ENCODE measurements around the gene SOX6. TPM values are rescaled to one million over a fixed set of nuclear protein-coding genes. Genes with fewer than 3 reads are reported as not detected.

SOX6 gene
- polyA plus RNA-seq, 1 donor from 2014 or later, result 2.2 TPM

DNA sequence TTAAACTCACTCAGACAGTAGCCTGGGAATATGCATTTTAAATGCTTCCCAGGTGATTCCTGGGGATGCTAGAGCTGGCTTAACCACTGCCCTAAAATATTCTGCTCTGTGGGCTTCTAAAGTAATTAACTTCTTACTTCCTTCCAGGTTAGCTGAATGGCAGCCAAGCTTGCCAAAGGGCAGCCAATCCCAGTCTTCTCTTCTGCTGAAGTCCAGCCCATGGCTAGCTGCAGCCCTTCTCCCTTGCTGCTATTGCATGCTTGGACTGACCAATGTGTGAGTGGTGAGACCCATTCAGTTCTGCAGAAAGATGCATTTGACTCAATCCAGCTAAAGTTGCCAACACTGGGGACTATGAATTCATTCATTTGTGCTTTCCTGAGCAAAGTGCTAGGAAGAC is 411.9 kb downstream of the SOX6 start:
- H3K4me2 ChIP-seq (ENCODE audit: low read length), result no peak overlapping the region
- H3K9me3 ChIP-seq (ENCODE audit: low read length), result peaks cover 8% of the 10 kb centered on the region
- no peaks in the 10 kb centered on the region for H3K36me3 ChIP-seq (ENCODE audit: insufficient read depth, low read length)
- H3K27me3 ChIP-seq (ENCODE audit: insufficient read depth, low read depth, low read length), result no peaks in the 10 kb centered on the region
- TF ChIP-seq, protein P1, sequence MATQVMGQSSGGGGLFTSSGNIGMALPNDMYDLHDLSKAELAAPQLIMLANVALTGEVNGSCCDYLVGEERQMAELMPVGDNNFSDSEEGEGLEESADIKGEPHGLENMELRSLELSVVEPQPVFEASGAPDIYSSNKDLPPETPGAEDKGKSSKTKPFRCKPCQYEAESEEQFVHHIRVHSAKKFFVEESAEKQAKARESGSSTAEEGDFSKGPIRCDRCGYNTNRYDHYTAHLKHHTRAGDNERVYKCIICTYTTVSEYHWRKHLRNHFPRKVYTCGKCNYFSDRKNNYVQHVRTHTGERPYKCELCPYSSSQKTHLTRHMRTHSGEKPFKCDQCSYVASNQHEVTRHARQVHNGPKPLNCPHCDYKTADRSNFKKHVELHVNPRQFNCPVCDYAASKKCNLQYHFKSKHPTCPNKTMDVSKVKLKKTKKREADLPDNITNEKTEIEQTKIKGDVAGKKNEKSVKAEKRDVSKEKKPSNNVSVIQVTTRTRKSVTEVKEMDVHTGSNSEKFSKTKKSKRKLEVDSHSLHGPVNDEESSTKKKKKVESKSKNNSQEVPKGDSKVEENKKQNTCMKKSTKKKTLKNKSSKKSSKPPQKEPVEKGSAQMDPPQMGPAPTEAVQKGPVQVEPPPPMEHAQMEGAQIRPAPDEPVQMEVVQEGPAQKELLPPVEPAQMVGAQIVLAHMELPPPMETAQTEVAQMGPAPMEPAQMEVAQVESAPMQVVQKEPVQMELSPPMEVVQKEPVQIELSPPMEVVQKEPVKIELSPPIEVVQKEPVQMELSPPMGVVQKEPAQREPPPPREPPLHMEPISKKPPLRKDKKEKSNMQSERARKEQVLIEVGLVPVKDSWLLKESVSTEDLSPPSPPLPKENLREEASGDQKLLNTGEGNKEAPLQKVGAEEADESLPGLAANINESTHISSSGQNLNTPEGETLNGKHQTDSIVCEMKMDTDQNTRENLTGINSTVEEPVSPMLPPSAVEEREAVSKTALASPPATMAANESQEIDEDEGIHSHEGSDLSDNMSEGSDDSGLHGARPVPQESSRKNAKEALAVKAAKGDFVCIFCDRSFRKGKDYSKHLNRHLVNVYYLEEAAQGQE (IDR thresholded peaks at IDR 0.05; ENCODE audit: borderline replicate concordance), result no peak
- TF ChIP-seq RAD21 (conservative IDR thresholded peaks at IDR 0.05), result no peak
- H3K27ac ChIP-seq (ENCODE audit: low read length), result no peak overlapping the region
- no peaks in the 10 kb centered on the region for H3K9me2 ChIP-seq (ENCODE audit: insufficient read depth, low read length)
- no peak overlapping the region for H3K9ac ChIP-seq (ENCODE audit: low read length)
- no peaks in the 10 kb centered on the region for H3F3A ChIP-seq (ENCODE audit: insufficient read depth, low read length, poor library complexity, severe bottlenecking)
- no peaks in the 10 kb centered on the region for H4K20me1 ChIP-seq (ENCODE audit: insufficient read depth)
- H2AFZ ChIP-seq (ENCODE audit: low read depth, low read length), result no peak overlapping the region
- no peak overlapping the region for H3K4me3 ChIP-seq (ENCODE audit: low read length)
- no peaks in the 10 kb centered on the region for H3K79me2 ChIP-seq (replicated peaks; ENCODE audit: insufficient read depth, low read length)

DNA sequence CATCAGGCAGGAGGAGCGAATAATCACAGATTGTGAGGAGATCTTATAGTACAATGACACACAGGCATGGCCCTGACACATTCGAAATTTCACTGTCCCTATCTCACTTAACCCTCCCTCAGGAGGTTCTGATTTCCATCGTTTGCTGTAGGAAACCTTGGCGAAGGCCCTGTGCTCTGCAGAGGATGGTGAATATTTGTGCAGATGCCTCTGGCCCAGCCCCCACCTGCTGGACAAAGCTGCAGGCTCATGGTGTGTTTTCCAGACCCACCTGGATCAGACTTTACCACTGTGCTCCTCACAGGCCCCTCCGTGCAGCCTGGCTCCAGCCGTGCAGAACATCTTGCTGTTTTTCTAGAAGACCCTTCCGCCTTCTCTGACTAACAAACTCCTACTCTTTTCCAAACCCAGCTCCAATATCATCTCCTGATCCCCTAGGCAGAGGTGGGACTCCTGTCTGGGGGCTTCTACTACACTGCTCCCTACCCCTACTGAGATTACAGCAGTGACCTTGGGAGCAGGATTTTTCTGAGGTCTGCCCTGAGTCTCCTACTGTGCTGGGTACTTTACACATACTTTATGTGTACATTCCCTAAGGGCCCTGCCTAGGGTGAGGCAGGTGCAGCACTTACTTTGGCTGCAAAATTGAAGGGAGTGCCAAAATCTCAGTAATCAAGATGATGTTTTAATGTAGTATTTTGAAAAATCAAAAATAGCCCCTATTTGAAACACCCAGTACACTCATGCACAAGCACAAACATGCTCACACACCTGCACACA is 412.7 kb downstream of the SOX6 start:
- Histone ChIP-seq H4K20me1 (ENCODE audit: insufficient read depth) (no peaks in the 10 kb centered on the region), H3K36me3 (ENCODE audit: insufficient read depth, low read length) (no peaks in the 10 kb centered on the region), H3K9me2 (ENCODE audit: insufficient read depth, low read length) (no peaks in the 10 kb centered on the region), H3K4me2 (ENCODE audit: low read length) (no peak overlapping the region), H3F3A (ENCODE audit: insufficient read depth, low read length, poor library complexity, severe bottlenecking) (no peaks in the 10 kb centered on the region), H2AFZ (ENCODE audit: low read depth, low read length) (no peak overlapping the region), H3K27me3 (ENCODE audit: insufficient read depth, low read depth, low read length) (no peaks in the 10 kb centered on the region), H3K4me3 (ENCODE audit: low read length) (no peak overlapping the region), H3K9ac (ENCODE audit: low read length) (no peak overlapping the region), H3K79me2 (replicated peaks; ENCODE audit: insufficient read depth, low read length) (no peaks in the 10 kb centered on the region), H3K9me3 (ENCODE audit: low read length) (peaks cover 8% of the 10 kb centered on the region), H3K27ac (ENCODE audit: low read length) (no peak overlapping the region)
- TF ChIP-seq SMC3 (conservative IDR thresholded peaks at IDR 0.05; ENCODE audit: poor library complexity) (no peak), RAD21 (conservative IDR thresholded peaks at IDR 0.05) (no peak), TAF1 (IDR thresholded peaks at IDR 0.05; ENCODE audit: low read depth) (no peak), MXI1 (conservative IDR thresholded peaks at IDR 0.05; ENCODE audit: poor library complexity, severe bottlenecking) (no peak), POLR2AphosphoS5 (IDR thresholded peaks at IDR 0.05) (no peak), EZH2 (IDR thresholded peaks at IDR 0.05; ENCODE audit: borderline replicate concordance, insufficient read depth, low read length, poor library complexity, severe bottlenecking) (no peak), EP300 (conservative IDR thresholded peaks at IDR 0.05; ENCODE audit: poor library complexity, severe bottlenecking) (no peak)
- TF ChIP-seq, protein P2, sequence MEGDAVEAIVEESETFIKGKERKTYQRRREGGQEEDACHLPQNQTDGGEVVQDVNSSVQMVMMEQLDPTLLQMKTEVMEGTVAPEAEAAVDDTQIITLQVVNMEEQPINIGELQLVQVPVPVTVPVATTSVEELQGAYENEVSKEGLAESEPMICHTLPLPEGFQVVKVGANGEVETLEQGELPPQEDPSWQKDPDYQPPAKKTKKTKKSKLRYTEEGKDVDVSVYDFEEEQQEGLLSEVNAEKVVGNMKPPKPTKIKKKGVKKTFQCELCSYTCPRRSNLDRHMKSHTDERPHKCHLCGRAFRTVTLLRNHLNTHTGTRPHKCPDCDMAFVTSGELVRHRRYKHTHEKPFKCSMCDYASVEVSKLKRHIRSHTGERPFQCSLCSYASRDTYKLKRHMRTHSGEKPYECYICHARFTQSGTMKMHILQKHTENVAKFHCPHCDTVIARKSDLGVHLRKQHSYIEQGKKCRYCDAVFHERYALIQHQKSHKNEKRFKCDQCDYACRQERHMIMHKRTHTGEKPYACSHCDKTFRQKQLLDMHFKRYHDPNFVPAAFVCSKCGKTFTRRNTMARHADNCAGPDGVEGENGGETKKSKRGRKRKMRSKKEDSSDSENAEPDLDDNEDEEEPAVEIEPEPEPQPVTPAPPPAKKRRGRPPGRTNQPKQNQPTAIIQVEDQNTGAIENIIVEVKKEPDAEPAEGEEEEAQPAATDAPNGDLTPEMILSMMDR (IDR thresholded peaks at IDR 0.05; ENCODE audit: poor library complexity, severe bottlenecking), result no peak
- TF ChIP-seq, protein P1 (IDR thresholded peaks at IDR 0.05; ENCODE audit: borderline replicate concordance), result no peak
